ENCODE data around the gene JADE1. TPM values are rescaled to one million over a fixed set of nuclear protein-coding genes. Genes with fewer than 3 reads are reported as not detected.
A peak's percentile ranks its signal among the peaks of the same experiment; 100 is the strongest.

The JADE1 gene
- total and polyA plus RNA-seq, 4 donors: 16.8 to 32.3 (median 25.4) TPM

- Histone ChIP-seq H3K27ac (ENCODE audit: low read depth, low read length) (no peak overlapping the region), H3K4me1 (ENCODE audit: control insufficient read depth, insufficient read depth, low read length) (no peaks in the 10 kb centered on the region), H3K4me3 (ENCODE audit: low read depth, low read length) (no peak overlapping the region), H3K36me3 (ENCODE audit: control insufficient read depth, insufficient read depth, low read length) (peaks cover 3% of the 10 kb centered on the region), H3K9me3 (ENCODE audit: control insufficient read depth, insufficient read depth, low read length) (no peaks in the 10 kb centered on the region), H3K27me3 (ENCODE audit: control insufficient read depth, insufficient read depth, low read length) (no peaks in the 10 kb centered on the region)
- DNase-seq (ENCODE audit: low read depth in 4 of 6, low spot score in 6 of 6): no peak
- 75% methylated on average over 1 of the region's 3 CpGs for WGBS (ENCODE audit: insufficient coverage)
Observed at GRCh38 chr4:128904821-128905220, 95.3 kb downstream of the JADE1 start.

- Histone ChIP-seq H3K4me3 (ENCODE audit: low read depth, low read length) (no peak overlapping the region), H3K36me3 (ENCODE audit: control insufficient read depth, insufficient read depth, low read length) (peaks cover 3% of the 10 kb centered on the region), H3K9me3 (ENCODE audit: control insufficient read depth, insufficient read depth, low read length) (no peaks in the 10 kb centered on the region), H3K27me3 (ENCODE audit: control insufficient read depth, insufficient read depth, low read length) (no peaks in the 10 kb centered on the region), H3K4me1 (ENCODE audit: control insufficient read depth, insufficient read depth, low read length) (no peaks in the 10 kb centered on the region), H3K27ac (ENCODE audit: low read depth, low read length) (no peak overlapping the region)
- no peak for DNase-seq (ENCODE audit: low read depth in 4 of 6, low spot score in 6 of 6)
- 70% methylated on average over 1 of the region's 1 CpG for WGBS (ENCODE audit: insufficient coverage)
Observed at GRCh38 chr4:128906581-128906980, 97.1 kb downstream of the JADE1 start.

GRCh38 chr4:128907981-128908380 lies 98.5 kb downstream of the JADE1 start:
- WGBS (ENCODE audit: insufficient coverage): no CpG with 5 or more reads among the region's 2 CpGs
- H3K9me3 ChIP-seq (ENCODE audit: control insufficient read depth, insufficient read depth, low read length): no peaks in the 10 kb centered on the region
- H3K4me1 ChIP-seq (ENCODE audit: control insufficient read depth, insufficient read depth, low read length): no peaks in the 10 kb centered on the region
- H3K27ac ChIP-seq (ENCODE audit: low read depth, low read length): no peak overlapping the region
- no peaks in the 10 kb centered on the region for H3K36me3 ChIP-seq (ENCODE audit: control insufficient read depth, insufficient read depth, low read length)
- no peaks in the 10 kb centered on the region for H3K27me3 ChIP-seq (ENCODE audit: control insufficient read depth, insufficient read depth, low read length)
- peak in 1 of 6 donors; percentile 70 for DNase-seq (ENCODE audit: low read depth in 4 of 6, low spot score in 6 of 6)
- H3K4me3 ChIP-seq (ENCODE audit: low read depth, low read length): no peak overlapping the region

- DNase-seq (ENCODE audit: low read depth in 4 of 6, low spot score in 6 of 6): no peak
- H3K27ac ChIP-seq (ENCODE audit: low read depth, low read length): no peak overlapping the region
- H3K27me3 ChIP-seq (ENCODE audit: control insufficient read depth, insufficient read depth, low read length): no peaks in the 10 kb centered on the region
- WGBS (ENCODE audit: insufficient coverage): 77% methylated on average over 5 of the region's 5 CpGs
- H3K36me3 ChIP-seq (ENCODE audit: control insufficient read depth, insufficient read depth, low read length): no peaks in the 10 kb centered on the region
- H3K9me3 ChIP-seq (ENCODE audit: control insufficient read depth, insufficient read depth, low read length): no peaks in the 10 kb centered on the region
- H3K4me3 ChIP-seq (ENCODE audit: low read depth, low read length): no peak overlapping the region
- no peaks in the 10 kb centered on the region for H3K4me1 ChIP-seq (ENCODE audit: control insufficient read depth, insufficient read depth, low read length)
Observed at GRCh38 chr4:128908735-128909134, 99.2 kb downstream of the JADE1 start.

- no peaks in the 10 kb centered on the region for H3K4me1 ChIP-seq (ENCODE audit: control insufficient read depth, insufficient read depth, low read length)
- H3K27ac ChIP-seq (ENCODE audit: low read depth, low read length): no peak overlapping the region
- peak in 1 of 6 donors; percentile 2 for DNase-seq (ENCODE audit: low read depth in 4 of 6, low spot score in 6 of 6)
- 60% methylated on average over 1 of the region's 1 CpG for WGBS (ENCODE audit: insufficient coverage)
- H3K36me3 ChIP-seq (ENCODE audit: control insufficient read depth, insufficient read depth, low read length): no peaks in the 10 kb centered on the region
- no peaks in the 10 kb centered on the region for H3K27me3 ChIP-seq (ENCODE audit: control insufficient read depth, insufficient read depth, low read length)
- no peaks in the 10 kb centered on the region for H3K9me3 ChIP-seq (ENCODE audit: control insufficient read depth, insufficient read depth, low read length)
- no peak overlapping the region for H3K4me3 ChIP-seq (ENCODE audit: low read depth, low read length)
Observed at GRCh38 chr4:128913228-128913627, 103.7 kb downstream of the JADE1 start.

- H3K9me3 ChIP-seq (ENCODE audit: control insufficient read depth, insufficient read depth, low read length): no peaks in the 10 kb centered on the region
- H3K27me3 ChIP-seq (ENCODE audit: control insufficient read depth, insufficient read depth, low read length): no peaks in the 10 kb centered on the region
- no peak overlapping the region for H3K4me3 ChIP-seq (ENCODE audit: low read depth, low read length)
- no peak overlapping the region for H3K27ac ChIP-seq (ENCODE audit: low read depth, low read length)
- H3K36me3 ChIP-seq (ENCODE audit: control insufficient read depth, insufficient read depth, low read length): no peaks in the 10 kb centered on the region
- DNase-seq (ENCODE audit: low read depth in 4 of 6, low spot score in 6 of 6): no peak
- H3K4me1 ChIP-seq (ENCODE audit: control insufficient read depth, insufficient read depth, low read length): no peaks in the 10 kb centered on the region
Observed at GRCh38 chr4:128915544-128915943, 106.0 kb downstream of the JADE1 start.

- H3K36me3 ChIP-seq (ENCODE audit: control insufficient read depth, insufficient read depth, low read length): no peaks in the 10 kb centered on the region
- no peaks in the 10 kb centered on the region for H3K27me3 ChIP-seq (ENCODE audit: control insufficient read depth, insufficient read depth, low read length)
- DNase-seq (ENCODE audit: low read depth in 4 of 6, low spot score in 6 of 6): no peak
- H3K27ac ChIP-seq (ENCODE audit: low read depth, low read length): no peak overlapping the region
- no peaks in the 10 kb centered on the region for H3K9me3 ChIP-seq (ENCODE audit: control insufficient read depth, insufficient read depth, low read length)
- H3K4me1 ChIP-seq (ENCODE audit: control insufficient read depth, insufficient read depth, low read length): no peaks in the 10 kb centered on the region
- WGBS (ENCODE audit: insufficient coverage): 97% methylated on average over 5 of the region's 6 CpGs
- no peak overlapping the region for H3K4me3 ChIP-seq (ENCODE audit: low read depth, low read length)
Observed at GRCh38 chr4:128916832-128917231, 107.3 kb downstream of the JADE1 start.

GRCh38 chr4:128917781-128918180 lies 108.3 kb downstream of the JADE1 start:
- DNase-seq (ENCODE audit: low read depth in 4 of 6, low spot score in 6 of 6): no peak

GRCh38 chr4:128921954-128922353 lies 112.5 kb downstream of the JADE1 start:
- no peaks in the 10 kb centered on the region for H3K27me3 ChIP-seq (ENCODE audit: control insufficient read depth, insufficient read depth, low read length)
- H3K9me3 ChIP-seq (ENCODE audit: control insufficient read depth, insufficient read depth, low read length): peaks cover 2% of the 10 kb centered on the region
- no peaks in the 10 kb centered on the region for H3K36me3 ChIP-seq (ENCODE audit: control insufficient read depth, insufficient read depth, low read length)
- no peak overlapping the region for H3K4me3 ChIP-seq (ENCODE audit: low read depth, low read length)
- no CpG with 5 or more reads among the region's 3 CpGs for WGBS (ENCODE audit: insufficient coverage)
- H3K4me1 ChIP-seq (ENCODE audit: control insufficient read depth, insufficient read depth, low read length): no peaks in the 10 kb centered on the region
- no peak overlapping the region for H3K27ac ChIP-seq (ENCODE audit: low read depth, low read length)
- no peak for DNase-seq (ENCODE audit: low read depth in 4 of 6, low spot score in 6 of 6)

More at GRCh38 chr4:128917781-128918180, 108.3 kb downstream of the JADE1 start:
- H3K27ac ChIP-seq (ENCODE audit: low read depth, low read length): no peak overlapping the region
- WGBS (ENCODE audit: insufficient coverage): no CpG with 5 or more reads among the region's 2 CpGs
- H3K9me3 ChIP-seq (ENCODE audit: control insufficient read depth, insufficient read depth, low read length): no peaks in the 10 kb centered on the region
- H3K36me3 ChIP-seq (ENCODE audit: control insufficient read depth, insufficient read depth, low read length): no peaks in the 10 kb centered on the region
- no peaks in the 10 kb centered on the region for H3K4me1 ChIP-seq (ENCODE audit: control insufficient read depth, insufficient read depth, low read length)
- no peaks in the 10 kb centered on the region for H3K27me3 ChIP-seq (ENCODE audit: control insufficient read depth, insufficient read depth, low read length)
- no peak overlapping the region for H3K4me3 ChIP-seq (ENCODE audit: low read depth, low read length)

Measured in spinal cord (tissue), 10 donors.